Measurements from ENCODE around the gene RETREG1.

Gene RETREG1, protein sequence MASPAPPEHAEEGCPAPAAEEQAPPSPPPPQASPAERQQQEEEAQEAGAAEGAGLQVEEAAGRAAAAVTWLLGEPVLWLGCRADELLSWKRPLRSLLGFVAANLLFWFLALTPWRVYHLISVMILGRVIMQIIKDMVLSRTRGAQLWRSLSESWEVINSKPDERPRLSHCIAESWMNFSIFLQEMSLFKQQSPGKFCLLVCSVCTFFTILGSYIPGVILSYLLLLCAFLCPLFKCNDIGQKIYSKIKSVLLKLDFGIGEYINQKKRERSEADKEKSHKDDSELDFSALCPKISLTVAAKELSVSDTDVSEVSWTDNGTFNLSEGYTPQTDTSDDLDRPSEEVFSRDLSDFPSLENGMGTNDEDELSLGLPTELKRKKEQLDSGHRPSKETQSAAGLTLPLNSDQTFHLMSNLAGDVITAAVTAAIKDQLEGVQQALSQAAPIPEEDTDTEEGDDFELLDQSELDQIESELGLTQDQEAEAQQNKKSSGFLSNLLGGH

DNA sequence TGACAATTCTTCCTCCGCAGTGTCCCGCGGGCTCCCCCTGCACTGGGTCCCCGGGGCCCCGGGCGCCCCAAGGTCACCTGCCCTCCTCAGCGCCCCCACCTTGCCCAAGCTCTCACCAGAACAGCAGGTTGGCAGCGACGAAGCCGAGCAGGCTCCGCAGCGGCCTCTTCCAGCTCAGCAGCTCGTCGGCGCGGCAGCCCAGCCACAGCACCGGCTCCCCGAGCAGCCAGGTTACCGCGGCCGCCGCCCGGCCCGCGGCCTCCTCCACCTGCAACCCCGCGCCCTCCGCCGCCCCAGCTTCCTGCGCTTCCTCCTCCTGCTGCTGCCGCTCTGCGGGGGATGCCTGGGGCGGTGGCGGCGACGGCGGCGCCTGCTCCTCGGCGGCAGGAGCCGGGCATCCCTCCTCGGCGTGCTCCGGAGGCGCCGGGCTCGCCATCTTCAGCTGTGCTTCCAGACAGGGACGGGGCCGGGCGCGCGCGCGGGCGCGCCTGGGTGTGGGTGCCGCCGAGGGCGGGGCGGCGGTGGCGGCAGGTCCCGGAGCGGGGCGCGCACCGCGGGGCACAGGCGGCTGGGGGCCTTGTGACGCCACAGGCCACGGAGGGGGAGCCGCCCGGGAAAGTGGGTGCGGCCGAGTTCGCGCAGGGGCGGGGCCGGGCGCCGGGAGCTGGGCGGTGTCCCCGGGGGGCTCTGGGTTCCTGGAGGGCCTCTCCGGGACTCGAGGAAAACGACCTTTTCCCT, at the start of gene RETREG1:
Gene RETREG1, minus strand, starts transcription at position 462 of the 738 bp plus-strand sequence. Its CDS starts 26 bp downstream, at position 436.
- Histone ChIP-seq H3K9ac (ENCODE audit: insufficient read length) (peak within 1 kb of the TSS; percentile 52), H3K36me3 (ENCODE audit: insufficient read depth, low read length) (no peaks in the 10 kb centered on the region), H3K27ac (no peak within 1 kb of the TSS), H3K9me3 (ENCODE audit: low read depth, low read length) (no peaks in the 10 kb centered on the region), H3K4me3 (peak within 1 kb of the TSS; percentile 79)
- DNase-seq (ENCODE audit: low read depth, low spot score): no peak
- TF ChIP-seq POLR2AphosphoS5 (IDR thresholded peaks at IDR 0.05; ENCODE audit: borderline replicate concordance, low read depth, low read length): no peak
- TF ChIP-seq FOXP2 (optimal IDR thresholded peaks at IDR 0.05; ENCODE audit: control extremely low read depth, extremely low read length, insufficient read depth): no peak
- no peak for TF ChIP-seq EZH2 (IDR thresholded peaks at IDR 0.05)

DNA sequence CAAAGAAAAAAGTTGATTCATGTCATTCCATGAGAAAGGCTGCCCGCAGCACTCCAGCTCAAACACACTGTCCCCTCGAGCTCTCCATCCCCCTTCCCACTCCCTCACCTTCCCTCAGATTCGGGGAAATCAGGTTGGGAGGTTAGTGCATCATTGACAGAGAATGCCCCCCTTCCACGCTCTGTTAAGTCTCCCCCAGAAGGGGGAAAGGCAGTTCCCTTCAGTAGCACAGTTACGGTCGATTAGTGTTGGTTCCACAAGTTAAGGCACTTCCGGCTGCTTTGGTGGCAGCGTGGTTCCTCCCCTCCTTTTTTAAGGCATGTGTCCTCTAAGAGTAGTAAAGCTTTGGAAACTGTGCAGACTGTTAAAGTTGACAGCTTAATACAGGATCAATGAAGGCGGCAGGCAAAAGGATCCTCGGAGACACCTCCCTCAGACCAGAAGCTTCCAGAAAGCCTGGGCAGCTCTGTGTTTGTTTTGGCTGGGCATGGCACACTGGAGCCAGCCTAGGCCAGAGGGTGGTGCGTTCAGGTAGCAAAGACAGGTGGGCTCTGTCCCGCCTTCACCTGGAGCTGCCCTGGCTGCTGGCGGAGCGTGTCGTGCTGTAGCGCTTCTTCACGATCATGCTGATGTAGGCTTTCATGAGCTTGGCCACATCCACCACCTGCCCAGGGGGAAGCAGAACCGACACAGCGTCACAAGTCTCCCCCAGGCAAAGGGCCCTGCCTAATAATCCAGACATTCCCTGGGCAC, 49.5 kb upstream of the RETREG1 start:
- H3K4me3 ChIP-seq: no peak overlapping the region
- H3K9ac ChIP-seq (ENCODE audit: insufficient read length): no peak overlapping the region
- no peak overlapping the region for H3K27ac ChIP-seq
- no peak for DNase-seq (ENCODE audit: low read depth, low spot score)
- H3K36me3 ChIP-seq (ENCODE audit: insufficient read depth, low read length): peaks cover 81% of the 10 kb centered on the region
- H3K9me3 ChIP-seq (ENCODE audit: low read depth, low read length): no peaks in the 10 kb centered on the region
- TF ChIP-seq POLR2AphosphoS5 (IDR thresholded peaks at IDR 0.05; ENCODE audit: borderline replicate concordance, low read depth, low read length) (no peak), FOXP2 (optimal IDR thresholded peaks at IDR 0.05; ENCODE audit: control extremely low read depth, extremely low read length, insufficient read depth) (no peak), EZH2 (IDR thresholded peaks at IDR 0.05) (no peak)

DNA sequence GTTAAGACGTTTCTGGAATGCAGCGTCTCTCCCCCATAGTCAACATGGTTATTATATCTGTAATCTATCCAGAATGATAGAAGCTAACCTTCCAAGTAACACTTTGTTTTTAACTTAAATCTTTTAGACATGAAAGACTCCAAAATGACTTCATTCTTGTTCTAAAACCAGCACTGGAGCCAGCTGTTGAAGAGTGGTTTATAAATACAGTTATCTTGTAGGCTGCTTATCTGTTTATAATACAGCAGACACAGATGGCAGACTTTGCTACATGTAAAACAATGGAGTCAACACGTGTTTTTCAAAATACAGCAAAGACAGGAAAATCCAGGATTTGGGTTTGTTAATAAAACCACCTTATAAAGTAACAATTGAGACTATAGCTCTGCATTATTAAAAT, 48.8 kb upstream of the RETREG1 start:
- DNase-seq (ENCODE audit: low read depth, low spot score): no peak
- Histone ChIP-seq H3K9ac (ENCODE audit: insufficient read length) (no peak overlapping the region), H3K4me3 (no peak overlapping the region), H3K27ac (0 out of 2 replicates have a peak overlapping the region, but pooled peaks have one; percentile 14), H3K9me3 (ENCODE audit: low read depth, low read length) (no peaks in the 10 kb centered on the region), H3K36me3 (ENCODE audit: insufficient read depth, low read length) (peaks cover 74% of the 10 kb centered on the region)
- TF ChIP-seq EZH2 (IDR thresholded peaks at IDR 0.05) (no peak), POLR2AphosphoS5 (IDR thresholded peaks at IDR 0.05; ENCODE audit: borderline replicate concordance, low read depth, low read length) (no peak), FOXP2 (optimal IDR thresholded peaks at IDR 0.05; ENCODE audit: control extremely low read depth, extremely low read length, insufficient read depth) (no peak)

DNA sequence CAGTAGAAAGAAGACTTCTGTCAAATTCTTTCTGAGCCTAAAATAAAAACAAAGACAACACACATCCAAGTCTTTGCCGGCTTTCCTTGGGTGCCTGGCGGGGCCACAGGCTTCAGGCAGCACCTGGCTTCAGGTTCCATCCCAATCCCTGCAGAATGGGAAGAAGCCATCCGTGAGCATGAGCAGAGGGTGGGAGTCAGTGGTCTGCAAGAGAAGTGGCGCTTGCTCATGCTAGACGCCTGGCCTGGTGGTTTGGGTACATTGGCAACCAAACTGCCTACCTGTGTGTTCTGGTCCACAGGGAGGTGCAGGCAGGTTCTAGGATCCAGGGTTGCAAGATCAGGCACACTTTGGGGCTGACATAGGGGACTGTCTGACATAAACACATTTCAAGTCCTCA, 47.6 kb upstream of the RETREG1 start:
- no peak overlapping the region for H3K9ac ChIP-seq (ENCODE audit: insufficient read length)
- H3K36me3 ChIP-seq (ENCODE audit: insufficient read depth, low read length): peaks cover 61% of the 10 kb centered on the region
- TF ChIP-seq FOXP2 (optimal IDR thresholded peaks at IDR 0.05; ENCODE audit: control extremely low read depth, extremely low read length, insufficient read depth): no peak
- TF ChIP-seq EZH2 (IDR thresholded peaks at IDR 0.05): no peak
- TF ChIP-seq POLR2AphosphoS5 (IDR thresholded peaks at IDR 0.05; ENCODE audit: borderline replicate concordance, low read depth, low read length): no peak
- no peak overlapping the region for H3K4me3 ChIP-seq
- no peak for DNase-seq (ENCODE audit: low read depth, low spot score)
- H3K9me3 ChIP-seq (ENCODE audit: low read depth, low read length): no peaks in the 10 kb centered on the region
- no peak overlapping the region for H3K27ac ChIP-seq

DNA sequence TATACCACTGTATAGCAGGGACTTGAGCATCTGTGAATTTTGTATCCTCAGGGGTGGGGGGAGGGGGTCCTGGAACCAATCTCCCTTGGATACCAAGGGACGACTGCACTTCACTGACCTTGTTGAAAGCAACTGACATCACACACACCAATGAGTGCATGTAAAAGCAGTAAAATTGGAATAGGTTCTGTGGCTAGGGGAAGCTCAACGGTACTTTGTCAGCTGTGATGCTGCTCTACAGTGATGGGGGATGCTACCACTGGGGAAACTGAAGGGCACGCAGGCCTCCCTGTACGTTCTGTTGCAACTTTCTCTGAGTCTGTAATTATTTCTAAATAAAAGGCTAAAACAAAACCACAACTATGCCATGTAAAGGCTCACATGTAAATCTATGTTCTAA, 47.0 kb upstream of the RETREG1 start:
- no peak overlapping the region for H3K27ac ChIP-seq
- TF ChIP-seq EZH2 (IDR thresholded peaks at IDR 0.05) (no peak), POLR2AphosphoS5 (IDR thresholded peaks at IDR 0.05; ENCODE audit: borderline replicate concordance, low read depth, low read length) (0 out of 2 replicates have a peak, but pooled peaks have one; percentile 1)
- no peak overlapping the region for H3K9ac ChIP-seq (ENCODE audit: insufficient read length)
- no peak for DNase-seq (ENCODE audit: low read depth, low spot score)
- H3K4me3 ChIP-seq: no peak overlapping the region
- H3K9me3 ChIP-seq (ENCODE audit: low read depth, low read length): no peaks in the 10 kb centered on the region
- peaks cover 56% of the 10 kb centered on the region for H3K36me3 ChIP-seq (ENCODE audit: insufficient read depth, low read length)

DNA sequence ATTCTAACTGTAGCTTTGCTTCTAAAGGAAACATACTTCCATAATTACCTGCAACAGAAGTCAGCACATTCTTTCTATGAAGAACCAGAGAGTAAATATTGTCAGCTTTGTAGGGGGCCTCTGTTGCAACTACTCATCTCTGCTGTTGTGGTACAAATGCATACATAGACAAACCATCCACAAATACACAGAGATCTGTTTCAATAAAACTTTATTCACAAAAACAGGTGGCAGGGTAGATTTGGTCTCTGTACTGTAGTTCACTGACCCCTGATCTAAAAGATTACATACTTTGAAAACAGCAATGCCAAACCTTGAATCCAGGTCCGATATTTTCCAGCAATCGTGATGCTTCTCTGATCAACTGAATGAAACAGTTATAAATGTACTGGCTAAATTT, 44.9 kb upstream of the RETREG1 start:
- peak overlapping the region; percentile 42; the same call in 1 of the 2 replicates for H3K27ac ChIP-seq
- DNase-seq (ENCODE audit: low read depth, low spot score): no peak
- no peak overlapping the region for H3K4me3 ChIP-seq
- TF ChIP-seq POLR2AphosphoS5 (IDR thresholded peaks at IDR 0.05; ENCODE audit: borderline replicate concordance, low read depth, low read length): no peak
- no peak for TF ChIP-seq EZH2 (IDR thresholded peaks at IDR 0.05)
- TF ChIP-seq FOXP2 (optimal IDR thresholded peaks at IDR 0.05; ENCODE audit: control extremely low read depth, extremely low read length, insufficient read depth): no peak
- no peaks in the 10 kb centered on the region for H3K9me3 ChIP-seq (ENCODE audit: low read depth, low read length)
- H3K9ac ChIP-seq (ENCODE audit: insufficient read length): no peak overlapping the region
- peaks cover 35% of the 10 kb centered on the region for H3K36me3 ChIP-seq (ENCODE audit: insufficient read depth, low read length)

DNA sequence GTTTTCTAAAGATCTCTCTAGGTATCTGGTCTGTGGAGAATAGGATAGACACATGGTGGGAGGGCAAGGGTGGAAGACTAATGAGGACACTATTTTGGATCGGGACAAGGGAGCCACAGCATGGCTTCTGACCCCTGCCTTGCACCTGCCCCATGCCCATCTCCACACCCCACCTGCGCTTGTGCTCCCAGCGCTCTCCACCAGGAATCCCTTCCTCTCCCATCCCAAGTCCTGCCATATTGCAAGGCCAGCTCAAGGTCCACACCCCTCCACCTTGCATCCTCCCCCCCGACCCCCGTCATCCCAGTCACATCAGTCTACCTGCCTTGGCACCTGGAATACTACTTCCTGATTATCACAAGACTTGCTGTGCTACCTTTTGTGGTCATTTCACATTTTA, 44.2 kb upstream of the RETREG1 start:
- Histone ChIP-seq H3K9ac (ENCODE audit: insufficient read length) (no peak overlapping the region), H3K36me3 (ENCODE audit: insufficient read depth, low read length) (peaks cover 27% of the 10 kb centered on the region), H3K4me3 (no peak overlapping the region), H3K9me3 (ENCODE audit: low read depth, low read length) (no peaks in the 10 kb centered on the region), H3K27ac (no peak overlapping the region)
- TF ChIP-seq POLR2AphosphoS5 (IDR thresholded peaks at IDR 0.05; ENCODE audit: borderline replicate concordance, low read depth, low read length) (no peak), EZH2 (IDR thresholded peaks at IDR 0.05) (no peak), FOXP2 (optimal IDR thresholded peaks at IDR 0.05; ENCODE audit: control extremely low read depth, extremely low read length, insufficient read depth) (no peak)
- no peak for DNase-seq (ENCODE audit: low read depth, low spot score)

DNA sequence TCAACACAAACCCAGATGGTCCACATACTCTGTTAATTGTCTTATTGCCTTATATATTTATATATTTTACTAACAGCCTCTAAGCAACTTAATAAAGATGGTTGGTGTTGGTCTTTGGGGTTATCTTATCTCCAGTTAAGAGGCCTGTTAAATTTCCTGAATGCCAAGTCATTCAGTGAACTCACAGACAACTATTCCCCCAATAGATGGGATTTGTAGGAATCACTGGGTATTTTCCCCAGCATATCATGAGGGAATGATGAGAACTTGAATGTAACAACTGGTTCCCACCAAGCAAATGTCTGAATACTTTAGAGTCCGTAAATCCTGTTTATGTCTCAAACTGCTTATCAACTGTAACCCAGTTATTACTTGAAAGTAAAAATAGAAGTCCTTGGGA, 42.7 kb upstream of the RETREG1 start:
- Histone ChIP-seq H3K9ac (ENCODE audit: insufficient read length) (no peak overlapping the region), H3K4me3 (no peak overlapping the region), H3K27ac (peak overlapping the region; percentile 70), H3K9me3 (ENCODE audit: low read depth, low read length) (no peaks in the 10 kb centered on the region), H3K36me3 (ENCODE audit: insufficient read depth, low read length) (peaks cover 13% of the 10 kb centered on the region)
- no peak for DNase-seq (ENCODE audit: low read depth, low spot score)
- TF ChIP-seq POLR2AphosphoS5 (IDR thresholded peaks at IDR 0.05; ENCODE audit: borderline replicate concordance, low read depth, low read length) (no peak), FOXP2 (optimal IDR thresholded peaks at IDR 0.05; ENCODE audit: control extremely low read depth, extremely low read length, insufficient read depth) (no peak), EZH2 (IDR thresholded peaks at IDR 0.05) (no peak)
